Adrenal gland (tissue), 5 donors: ENCODE measurements around the gene SULT1A1.
"Not testable (repeated sequence)": the region's sequence is repeated elsewhere in the genome, so short reads cannot be mapped to it uniquely, and the experiment has no call there.

ENCODE experiments used
- POLR2A ChIP-seq, 2 donors: fragments of 450-650 bp; IDR thresholded peaks; one replicate each; pipeline ENCODE4 v1.6.1; 2017; ENCODE audit warnings: antibody characterized with exemption in 2 of 2, mild to moderate bottlenecking in 2 of 2, moderate library complexity in 1 of 2
- TF ChIP-seq, protein P1 (sequence below), 6 experiments: fragments of 450-650 bp in 4 of 6; fragments of 200-600 bp in 2 of 6; sonication (generic) in 1 of 6; IDR thresholded peaks; 1 replicate in 5 of 6; 2 replicates in 1 of 6; pipeline versions ENCODE4 v1.5.1 to v1.8.0; 2016 to 2021; ENCODE audit warnings: antibody characterized with exemption in 6 of 6, mild to moderate bottlenecking in 2 of 6, moderate library complexity in 1 of 6
- donor health status: DM: no; HTN: no; CAD: no.

DNA sequence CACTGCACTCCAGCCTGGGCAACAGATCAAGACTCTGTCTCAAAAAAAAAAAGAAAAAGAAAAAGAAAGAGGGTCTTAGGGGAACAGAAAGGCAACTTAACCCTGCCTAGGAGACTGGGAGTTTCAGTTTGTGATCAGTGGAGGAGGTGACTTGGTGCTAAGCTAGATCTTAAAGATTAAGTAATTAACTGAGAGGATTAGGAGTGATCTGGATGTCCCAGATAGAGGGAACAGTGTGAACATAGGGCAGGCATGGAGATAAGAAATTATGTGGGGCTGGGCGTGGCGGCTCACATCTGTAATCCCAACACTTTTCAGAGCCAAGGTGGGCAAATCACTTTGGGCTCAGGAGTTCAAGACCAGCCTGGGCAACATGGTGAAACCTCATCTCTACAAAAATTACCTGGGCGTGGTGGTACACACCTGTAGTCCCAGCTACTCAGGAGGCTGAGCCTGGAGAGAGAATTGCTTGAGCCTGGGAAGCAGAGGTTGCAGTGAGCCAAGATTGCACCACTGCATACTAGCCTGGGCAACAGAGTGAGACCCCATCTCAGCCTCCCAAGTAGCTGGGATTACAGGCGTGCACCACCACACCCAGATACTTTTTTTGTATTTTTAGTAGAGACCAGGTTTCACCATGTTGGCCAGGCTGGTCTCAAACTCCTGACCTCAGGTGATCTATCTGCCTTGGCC is 43.5 kb downstream of the SULT1A1 start:
- TF ChIP-seq, protein P1, sequence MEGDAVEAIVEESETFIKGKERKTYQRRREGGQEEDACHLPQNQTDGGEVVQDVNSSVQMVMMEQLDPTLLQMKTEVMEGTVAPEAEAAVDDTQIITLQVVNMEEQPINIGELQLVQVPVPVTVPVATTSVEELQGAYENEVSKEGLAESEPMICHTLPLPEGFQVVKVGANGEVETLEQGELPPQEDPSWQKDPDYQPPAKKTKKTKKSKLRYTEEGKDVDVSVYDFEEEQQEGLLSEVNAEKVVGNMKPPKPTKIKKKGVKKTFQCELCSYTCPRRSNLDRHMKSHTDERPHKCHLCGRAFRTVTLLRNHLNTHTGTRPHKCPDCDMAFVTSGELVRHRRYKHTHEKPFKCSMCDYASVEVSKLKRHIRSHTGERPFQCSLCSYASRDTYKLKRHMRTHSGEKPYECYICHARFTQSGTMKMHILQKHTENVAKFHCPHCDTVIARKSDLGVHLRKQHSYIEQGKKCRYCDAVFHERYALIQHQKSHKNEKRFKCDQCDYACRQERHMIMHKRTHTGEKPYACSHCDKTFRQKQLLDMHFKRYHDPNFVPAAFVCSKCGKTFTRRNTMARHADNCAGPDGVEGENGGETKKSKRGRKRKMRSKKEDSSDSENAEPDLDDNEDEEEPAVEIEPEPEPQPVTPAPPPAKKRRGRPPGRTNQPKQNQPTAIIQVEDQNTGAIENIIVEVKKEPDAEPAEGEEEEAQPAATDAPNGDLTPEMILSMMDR (IDR thresholded peaks at IDR 0.05): not testable (repeated sequence)
- not testable (repeated sequence) for TF ChIP-seq POLR2A (IDR thresholded peaks at IDR 0.05)
